PFSK-1 (cell line): ENCODE measurements around the gene ACACA.

ENCODE experiments used
- SIN3A ChIP-seq: IDR thresholded peaks from 2 replicates; pipeline ENCODE4 v1.6.1; 2012; ENCODE audit warnings: mild to moderate bottlenecking, low read length, moderate library complexity, borderline replicate concordance; ENCODE audit not compliant: insufficient read depth
- TAF1 ChIP-seq: IDR thresholded peaks from 2 replicates; pipeline ENCODE4 v1.6.1; 2012; ENCODE audit warnings: low read length, control low read depth, borderline replicate concordance; ENCODE audit not compliant: insufficient read depth

DNA sequence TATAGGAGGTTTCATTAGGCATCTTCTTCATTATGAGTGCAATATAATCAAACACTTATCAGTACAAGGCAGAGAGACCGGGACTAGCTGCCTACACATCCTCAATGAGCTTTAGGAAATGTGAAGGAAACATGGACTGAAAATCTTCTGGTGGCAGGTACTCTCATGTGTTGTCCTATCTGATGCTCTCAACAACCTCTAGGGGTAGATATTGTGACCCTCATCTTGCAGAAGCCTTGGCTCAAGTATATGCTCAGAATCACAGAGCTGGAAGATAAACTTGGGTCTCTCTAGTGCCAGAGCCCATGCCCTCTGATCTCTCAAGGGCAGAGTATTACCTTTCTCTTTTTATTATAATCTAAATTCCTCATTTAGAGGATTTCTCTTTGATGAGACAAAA, 212.4 kb downstream of the ACACA start:
- TF ChIP-seq SIN3A (no peak), TAF1 (no peak)
